Endometrial microvascular endothelial cells (primary cell): ENCODE results near the gene DDOST. TPM values are rescaled to one million over a fixed set of nuclear protein-coding genes. Genes with fewer than 3 reads are reported as not detected.

Experiments
- in situ Hi-C: cut with HindIII; loops from 2 replicates; pipeline ENCODE4 v1.10.0; 2017; ENCODE audit warnings: low sequenced_read_pairs, low pct_unique_long_range_greater_than_20kb; ENCODE audit errors: inconsistent ontology term
- total RNA-seq: library from RNA; depleted of rRNA; stranded (reverse); fragments of >200 nt; gene quantifications from one replicate; pipeline ENCODE4 v1.2.3, GENCODE V29; 2015; ENCODE audit errors: inconsistent ontology term

The DDOST gene
- total RNA-seq, 1 donor from 2014 or later = 429 TPM

DNA sequence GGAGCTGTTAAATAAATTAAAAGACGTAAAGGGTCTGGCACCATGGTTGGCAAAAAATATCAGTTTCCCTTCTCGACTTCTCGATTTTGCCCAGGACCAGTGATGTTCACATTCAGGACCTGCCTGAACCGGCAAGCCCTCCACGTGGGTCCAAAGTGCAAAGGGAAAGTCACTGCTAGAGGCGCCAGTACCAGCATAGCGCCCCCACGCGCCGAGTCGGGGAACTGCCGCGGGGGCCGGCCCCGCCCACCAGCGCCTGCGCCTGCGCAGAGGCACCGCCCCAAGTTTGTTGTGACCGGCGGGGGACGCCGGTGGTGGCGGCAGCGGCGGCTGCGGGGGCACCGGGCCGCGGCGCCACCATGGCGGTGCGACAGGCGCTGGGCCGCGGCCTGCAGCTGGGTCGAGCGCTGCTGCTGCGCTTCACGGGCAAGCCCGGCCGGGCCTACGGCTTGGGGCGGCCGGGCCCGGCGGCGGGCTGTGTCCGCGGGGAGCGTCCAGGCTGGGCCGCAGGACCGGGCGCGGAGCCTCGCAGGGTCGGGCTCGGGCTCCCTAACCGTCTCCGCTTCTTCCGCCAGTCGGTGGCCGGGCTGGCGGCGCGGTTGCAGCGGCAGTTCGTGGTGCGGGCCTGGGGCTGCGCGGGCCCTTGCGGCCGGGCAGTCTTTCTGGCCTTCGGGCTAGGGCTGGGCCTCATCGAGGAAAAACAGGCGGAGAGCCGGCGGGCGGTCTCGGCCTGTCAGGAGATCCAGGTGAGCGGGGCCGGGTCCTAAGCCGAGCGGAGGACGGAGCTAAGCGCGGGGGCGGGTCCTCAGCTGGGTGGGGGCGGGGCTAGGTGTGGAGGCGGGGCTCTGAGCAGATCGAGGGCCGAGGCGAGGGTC lies 27.7 kb downstream of the DDOST start, which contains the start of gene PINK1:
Gene PINK1 (plus strand): TSS at position 269 of the 875 bp plus-strand sequence. CDS start 91 bp downstream, at position 360.
- in situ Hi-C loops = no loop called here

DNA sequence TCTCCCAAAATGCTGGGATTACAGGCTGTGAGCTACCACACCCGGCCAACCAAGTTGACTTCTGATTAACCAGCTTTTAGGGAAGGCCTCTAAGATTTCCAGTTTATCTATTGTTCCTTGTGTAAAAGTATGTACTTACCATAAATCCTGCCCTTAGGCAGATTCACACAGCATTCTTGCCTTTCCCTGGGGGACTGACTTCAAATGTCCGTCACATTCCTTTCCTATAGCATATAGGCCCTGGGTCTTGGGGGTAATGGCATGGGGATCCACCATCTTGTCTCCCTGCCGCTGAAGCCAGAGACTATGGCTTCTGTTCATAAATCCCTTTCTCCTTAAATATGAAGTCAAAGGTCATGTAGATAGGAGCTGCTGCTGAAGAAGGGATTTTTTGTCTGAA lies 28.8 kb downstream of the DDOST start:
- in situ Hi-C loops = no loop called here

DNA sequence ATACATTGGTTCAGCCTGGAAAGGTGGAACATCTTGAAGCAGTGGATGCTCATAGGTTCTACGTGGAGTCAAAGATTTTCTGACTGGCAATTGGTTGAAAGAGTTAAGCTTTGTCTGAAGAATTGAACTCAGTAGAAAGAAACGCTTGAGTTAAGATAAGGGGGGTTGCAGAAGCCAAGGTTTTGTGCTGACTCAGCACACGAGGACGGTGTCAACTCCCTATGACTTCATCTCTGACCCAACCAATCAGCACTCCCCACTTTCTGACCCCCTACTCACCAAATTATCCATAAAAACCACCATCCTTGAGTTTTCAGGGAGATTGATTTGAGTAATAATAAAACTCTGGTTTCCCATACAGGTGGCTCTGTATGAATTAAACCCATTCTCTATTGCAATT lies 30.4 kb downstream of the DDOST start:
- in situ Hi-C loops = no loop called here

GRCh38 chr1:20626524-20626923 lies 34.6 kb downstream of the DDOST start:
- in situ Hi-C loops = no loop called here

GRCh38 chr1:20626098-20626427 lies 35.1 kb downstream of the DDOST start:
- in situ Hi-C loops = no loop called here

GRCh38 chr1:20625176-20626097 lies 35.7 kb downstream of the DDOST start:
- in situ Hi-C loops = no loop called here

GRCh38 chr1:20624709-20625108 lies 36.5 kb downstream of the DDOST start:
- in situ Hi-C loops = no loop called here

GRCh38 chr1:20621012-20621411 lies 40.2 kb downstream of the DDOST start:
- in situ Hi-C loops = no loop called here

DNA sequence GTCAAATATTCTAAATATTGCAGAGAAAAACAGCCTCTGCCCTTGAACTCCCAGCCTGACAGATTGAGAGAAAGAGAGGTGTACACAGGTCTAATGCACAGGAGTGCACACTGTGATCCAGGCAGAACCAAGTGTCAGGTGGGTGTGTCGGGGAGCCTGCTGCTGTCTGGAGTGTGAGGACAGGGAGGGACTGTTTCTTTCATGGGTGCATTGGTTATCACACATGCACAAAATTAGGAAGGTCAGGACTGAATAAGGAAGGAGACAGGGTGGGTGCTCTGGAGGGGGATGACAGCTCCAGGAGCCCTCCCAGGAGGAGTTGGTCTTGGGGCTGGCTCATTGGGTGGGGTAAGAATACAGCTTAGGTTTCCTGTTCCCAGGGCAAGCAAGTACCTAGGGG lies 41.2 kb downstream of the DDOST start:
- in situ Hi-C loops = no loop called here

DNA sequence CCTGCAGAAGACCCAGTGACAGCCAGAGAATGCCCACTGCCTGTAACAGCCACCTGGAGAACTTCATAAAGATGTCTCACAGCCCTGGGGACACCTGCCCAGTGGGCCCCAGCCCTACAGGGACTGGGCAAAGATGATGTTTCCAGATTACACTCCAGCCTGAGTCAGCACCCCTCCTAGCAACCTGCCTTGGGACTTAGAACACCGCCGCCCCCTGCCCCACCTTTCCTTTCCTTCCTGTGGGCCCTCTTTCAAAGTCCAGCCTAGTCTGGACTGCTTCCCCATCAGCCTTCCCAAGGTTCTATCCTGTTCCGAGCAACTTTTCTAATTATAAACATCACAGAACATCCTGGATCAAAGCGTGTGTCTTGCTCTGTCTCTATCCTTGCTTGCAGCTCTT lies 42.6 kb downstream of the DDOST start:
- in situ Hi-C loops = no loop called here

- in situ Hi-C loops = no loop called here
Observed at GRCh38 chr1:20616847-20617487, 44.2 kb downstream of the DDOST start.

- in situ Hi-C loops = no loop called here
Observed at GRCh38 chr1:20615946-20616846, 45.0 kb downstream of the DDOST start.

- in situ Hi-C loops = no loop called here
Observed at GRCh38 chr1:20614131-20614579, 47.0 kb downstream of the DDOST start.

DNA sequence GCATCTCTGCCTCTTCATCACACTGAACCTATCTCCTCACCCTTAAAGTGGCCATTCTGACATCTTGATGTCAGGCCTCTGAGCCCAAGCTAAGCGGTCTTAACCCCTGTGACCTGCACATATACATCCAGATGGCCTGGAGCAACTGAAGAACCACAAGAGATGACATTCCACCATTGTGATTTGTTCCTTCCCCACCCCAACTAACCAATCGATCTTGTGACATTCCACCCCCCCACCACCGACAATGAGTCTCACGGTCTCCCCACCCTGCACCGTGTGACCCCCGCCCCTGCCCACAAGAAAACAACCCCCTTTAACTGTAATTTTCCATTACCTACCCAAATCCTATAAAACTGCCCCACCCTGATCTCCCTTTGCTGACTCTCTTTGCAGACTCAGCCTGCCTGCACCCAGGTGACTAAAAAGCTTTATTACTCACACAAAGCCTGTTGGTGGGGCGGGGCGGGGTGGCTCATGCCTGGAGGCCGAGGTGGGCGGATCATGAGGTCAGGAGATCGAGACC lies 48.9 kb downstream of the DDOST start:
- in situ Hi-C loops = no loop called here

DNA sequence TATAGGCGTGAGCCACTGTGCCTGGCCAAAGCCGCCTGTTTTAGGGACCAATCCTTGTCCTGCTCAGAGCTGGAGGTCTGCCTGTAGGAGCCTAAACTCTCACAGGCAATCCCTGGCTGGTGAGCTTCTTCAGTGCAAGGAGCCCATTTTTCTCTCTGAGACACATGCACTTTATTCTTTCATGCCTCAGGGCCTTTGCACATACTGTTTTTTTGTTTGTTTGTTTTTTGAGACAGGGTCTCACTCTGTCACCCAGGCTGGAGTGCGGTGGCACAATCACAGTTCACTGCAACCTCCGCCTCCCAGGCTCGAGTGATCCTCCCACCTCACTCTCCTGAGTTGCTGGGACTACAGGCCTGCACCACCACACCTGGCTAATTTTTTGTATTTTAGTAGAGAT lies 49.5 kb downstream of the DDOST start:
- in situ Hi-C loops = no loop called here

DNA sequence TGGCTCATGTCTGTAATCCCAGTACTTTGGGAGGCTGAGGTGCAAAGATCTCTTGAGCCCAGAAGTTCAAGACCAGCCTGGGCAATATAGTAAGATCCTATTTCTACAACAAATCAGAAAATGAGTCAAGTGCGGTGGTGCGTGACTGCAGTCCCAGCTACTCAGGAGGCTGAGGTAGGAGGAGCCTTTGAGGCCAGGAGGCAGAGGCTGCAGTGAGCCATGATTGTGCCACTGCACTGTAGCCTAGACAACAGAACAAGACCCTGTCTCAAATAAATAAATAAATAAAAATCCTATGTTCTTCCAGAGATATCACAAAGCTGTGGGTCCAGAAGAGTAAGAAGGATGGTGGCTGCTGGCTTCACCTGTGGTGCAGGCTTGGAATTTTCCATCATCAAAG lies 50.2 kb downstream of the DDOST start:
- in situ Hi-C loops = no loop called here

- in situ Hi-C loops = no loop called here
Observed at GRCh38 chr1:20609541-20609940, 51.6 kb downstream of the DDOST start.
